NB4 (cell line): ENCODE results near the gene ADARB2.

Experiments used
- CTCF ChIP-seq: IDR thresholded peaks from one replicate; pipeline ENCODE4 v1.5.1; 2012; ENCODE audit warnings: low read depth, low read length
- MAX ChIP-seq: IDR thresholded peaks from 2 replicates; pipeline ENCODE4 v1.6.1; 2011; ENCODE audit warnings: low read depth, low read length
- MYC ChIP-seq: IDR thresholded peaks from 2 replicates; pipeline ENCODE4 v1.6.1; 2011; ENCODE audit warnings: low read depth, low read length
- POLR2A ChIP-seq: IDR thresholded peaks from 2 replicates; pipeline ENCODE4 v1.6.1; 2011; ENCODE audit warnings: mild to moderate bottlenecking; ENCODE audit not compliant: insufficient read length; ENCODE audit errors: extremely low read depth

DNA sequence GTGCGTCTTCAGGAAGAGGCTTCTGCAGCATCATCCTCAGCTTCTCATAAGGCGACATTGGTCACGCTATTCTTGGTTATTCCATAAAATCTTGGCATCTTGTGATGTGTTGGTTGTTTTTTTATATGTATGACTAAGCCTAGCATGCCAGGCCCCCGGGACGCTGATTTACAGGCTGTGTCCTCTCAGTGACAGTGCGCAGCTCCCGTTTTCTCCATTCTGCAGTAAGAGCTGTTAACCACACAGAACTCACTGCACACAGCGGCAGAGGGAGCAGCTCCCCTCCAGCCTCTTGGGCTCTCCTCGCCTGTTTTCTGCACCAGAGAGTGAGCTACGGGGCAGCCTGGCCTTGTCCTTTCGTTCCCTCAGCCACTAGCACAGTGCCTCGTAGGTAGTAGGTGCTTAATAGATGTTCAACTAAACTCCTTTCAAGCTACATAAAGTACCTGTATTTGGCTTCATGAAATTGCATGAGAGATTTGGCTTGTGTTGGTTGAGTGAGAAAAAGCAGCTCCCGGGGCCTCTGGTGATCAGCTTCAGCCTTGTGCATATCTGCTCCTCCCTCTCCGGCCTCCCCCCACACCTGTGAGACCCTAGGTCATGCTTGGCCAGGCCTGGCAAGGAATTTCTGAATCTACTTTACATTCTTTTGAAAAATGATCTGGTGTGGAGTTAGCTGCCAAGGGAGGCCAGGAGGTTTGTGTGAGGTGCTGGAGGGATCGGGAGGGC, 564.9 kb downstream of the ADARB2 start:
- TF ChIP-seq CTCF (no peak), POLR2A (no peak), MAX (no peak), MYC (no peak)
